ENCODE measurements around the gene RPP14.

RPP14 gene

DNA sequence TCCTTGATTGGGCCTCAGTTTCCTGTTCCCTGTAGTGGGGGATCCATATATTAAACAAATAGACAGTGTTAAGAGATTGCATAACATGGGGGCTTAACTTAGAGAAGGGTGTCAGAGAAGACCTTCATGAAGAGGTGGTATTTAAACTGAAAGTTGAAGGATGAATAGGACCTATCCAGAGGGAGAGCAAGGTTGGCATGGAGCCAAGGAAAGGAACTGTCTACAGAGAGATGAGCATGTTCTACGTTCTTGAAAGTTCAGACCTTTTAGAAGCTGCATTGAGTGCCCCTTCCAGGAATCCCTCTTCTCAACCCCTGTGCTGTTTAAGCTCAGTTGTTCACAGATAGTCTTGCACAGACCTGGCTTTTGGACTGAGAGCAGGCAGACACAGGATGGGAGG lies 2.7 kb downstream of the RPP14 start:
- Histone ChIP-seq H3K27ac (no peak overlapping the region), H3K36me3 (replicated peaks) (peaks cover 29% of the 10 kb centered on the region), H3K4me3 (ENCODE audit: low read depth, low read length) (no peak overlapping the region), H3K27me3 (replicated peaks) (no peaks in the 10 kb centered on the region)
- no peak for DNase-seq
- TF ChIP-seq, protein P1, sequence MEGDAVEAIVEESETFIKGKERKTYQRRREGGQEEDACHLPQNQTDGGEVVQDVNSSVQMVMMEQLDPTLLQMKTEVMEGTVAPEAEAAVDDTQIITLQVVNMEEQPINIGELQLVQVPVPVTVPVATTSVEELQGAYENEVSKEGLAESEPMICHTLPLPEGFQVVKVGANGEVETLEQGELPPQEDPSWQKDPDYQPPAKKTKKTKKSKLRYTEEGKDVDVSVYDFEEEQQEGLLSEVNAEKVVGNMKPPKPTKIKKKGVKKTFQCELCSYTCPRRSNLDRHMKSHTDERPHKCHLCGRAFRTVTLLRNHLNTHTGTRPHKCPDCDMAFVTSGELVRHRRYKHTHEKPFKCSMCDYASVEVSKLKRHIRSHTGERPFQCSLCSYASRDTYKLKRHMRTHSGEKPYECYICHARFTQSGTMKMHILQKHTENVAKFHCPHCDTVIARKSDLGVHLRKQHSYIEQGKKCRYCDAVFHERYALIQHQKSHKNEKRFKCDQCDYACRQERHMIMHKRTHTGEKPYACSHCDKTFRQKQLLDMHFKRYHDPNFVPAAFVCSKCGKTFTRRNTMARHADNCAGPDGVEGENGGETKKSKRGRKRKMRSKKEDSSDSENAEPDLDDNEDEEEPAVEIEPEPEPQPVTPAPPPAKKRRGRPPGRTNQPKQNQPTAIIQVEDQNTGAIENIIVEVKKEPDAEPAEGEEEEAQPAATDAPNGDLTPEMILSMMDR (IDR thresholded peaks at IDR 0.05; ENCODE audit: low read depth, low read length, missing control alignments): no peak
- in situ Hi-C loops (cut with HindIII; ENCODE audit: low pct_ligation_motif_present, low sequenced_read_pairs): no loop called here

DNA sequence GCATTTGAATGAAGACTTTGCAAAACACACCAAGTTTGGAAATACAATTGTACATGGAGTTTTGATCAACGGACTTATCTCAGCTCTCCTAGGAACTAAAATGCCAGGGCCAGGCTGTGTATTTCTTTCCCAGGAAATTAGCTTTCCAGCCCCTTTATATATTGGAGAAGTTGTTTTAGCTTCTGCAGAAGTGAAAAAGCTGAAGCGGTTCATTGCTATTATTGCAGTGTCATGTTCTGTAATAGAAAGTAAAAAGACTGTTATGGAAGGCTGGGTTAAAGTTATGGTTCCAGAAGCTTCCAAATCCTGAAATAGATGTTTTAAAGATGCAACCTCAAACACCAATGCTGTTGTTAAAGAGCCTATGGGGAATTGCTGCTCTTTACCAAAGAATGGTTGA lies 11.8 kb downstream of the RPP14 start:
- Histone ChIP-seq H3K27me3 (replicated peaks) (no peaks in the 10 kb centered on the region), H3K36me3 (replicated peaks) (peaks cover 45% of the 10 kb centered on the region), H3K4me3 (ENCODE audit: low read depth, low read length) (no peak overlapping the region), H3K27ac (no peak overlapping the region)
- in situ Hi-C loops (cut with HindIII; ENCODE audit: low pct_ligation_motif_present, low sequenced_read_pairs): no loop called here
- DNase-seq: no peak
- TF ChIP-seq, protein P1 (IDR thresholded peaks at IDR 0.05; ENCODE audit: low read depth, low read length, missing control alignments): no peak

DNA sequence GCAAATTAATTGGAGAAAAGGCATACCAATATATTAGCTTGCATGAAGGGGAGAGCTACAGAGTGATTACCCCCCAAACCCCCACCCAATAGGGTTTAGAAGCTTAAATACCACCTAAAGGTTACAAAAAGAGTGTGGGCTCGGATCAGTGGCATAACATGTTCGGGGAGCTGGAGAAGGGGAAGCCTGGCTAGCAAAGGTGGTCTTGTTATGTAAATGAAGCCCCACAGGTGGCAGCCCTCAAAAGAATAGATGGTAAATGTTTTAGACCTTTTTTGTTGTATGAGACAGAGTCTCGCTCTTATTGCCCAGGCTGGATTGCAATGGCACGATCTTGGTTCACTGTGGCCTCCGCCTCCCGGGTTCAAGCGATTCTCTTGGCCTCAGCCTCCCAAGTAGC lies 15.7 kb downstream of the RPP14 start:
- Histone ChIP-seq H3K27me3 (replicated peaks) (no peaks in the 10 kb centered on the region), H3K36me3 (replicated peaks) (peaks cover 18% of the 10 kb centered on the region), H3K4me3 (ENCODE audit: low read depth, low read length) (no peak overlapping the region), H3K27ac (no peak overlapping the region)
- no peak for DNase-seq
- in situ Hi-C loops (cut with HindIII; ENCODE audit: low pct_ligation_motif_present, low sequenced_read_pairs): no loop called here
- TF ChIP-seq, protein P1 (IDR thresholded peaks at IDR 0.05; ENCODE audit: low read depth, low read length, missing control alignments): no peak

DNA sequence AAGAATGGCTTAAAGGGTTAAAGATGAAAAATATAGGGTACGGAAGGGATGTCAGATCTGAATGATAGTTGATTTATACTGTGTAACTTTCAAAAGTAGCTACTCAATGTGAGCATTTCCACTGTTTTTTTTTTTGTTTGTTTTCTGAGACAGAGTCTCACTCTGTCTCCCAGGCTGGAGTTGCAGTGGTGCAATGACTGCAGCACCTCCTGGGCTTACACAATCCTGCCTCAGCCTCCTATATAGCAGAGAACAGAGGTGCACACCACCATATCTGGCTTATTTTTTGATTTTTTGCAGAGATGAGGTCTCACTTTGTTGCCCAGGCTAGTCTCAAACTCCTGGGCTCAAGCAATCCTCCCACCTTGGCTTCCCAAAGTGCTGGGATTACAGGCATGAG lies 16.7 kb downstream of the RPP14 start:
- Histone ChIP-seq H3K4me3 (ENCODE audit: low read depth, low read length) (no peak overlapping the region), H3K36me3 (replicated peaks) (peaks cover 8% of the 10 kb centered on the region), H3K27me3 (replicated peaks) (no peaks in the 10 kb centered on the region), H3K27ac (no peak overlapping the region)
- in situ Hi-C loops (cut with HindIII; ENCODE audit: low pct_ligation_motif_present, low sequenced_read_pairs): no loop called here
- TF ChIP-seq, protein P1 (IDR thresholded peaks at IDR 0.05; ENCODE audit: low read depth, low read length, missing control alignments): no peak
- DNase-seq: no peak

DNA sequence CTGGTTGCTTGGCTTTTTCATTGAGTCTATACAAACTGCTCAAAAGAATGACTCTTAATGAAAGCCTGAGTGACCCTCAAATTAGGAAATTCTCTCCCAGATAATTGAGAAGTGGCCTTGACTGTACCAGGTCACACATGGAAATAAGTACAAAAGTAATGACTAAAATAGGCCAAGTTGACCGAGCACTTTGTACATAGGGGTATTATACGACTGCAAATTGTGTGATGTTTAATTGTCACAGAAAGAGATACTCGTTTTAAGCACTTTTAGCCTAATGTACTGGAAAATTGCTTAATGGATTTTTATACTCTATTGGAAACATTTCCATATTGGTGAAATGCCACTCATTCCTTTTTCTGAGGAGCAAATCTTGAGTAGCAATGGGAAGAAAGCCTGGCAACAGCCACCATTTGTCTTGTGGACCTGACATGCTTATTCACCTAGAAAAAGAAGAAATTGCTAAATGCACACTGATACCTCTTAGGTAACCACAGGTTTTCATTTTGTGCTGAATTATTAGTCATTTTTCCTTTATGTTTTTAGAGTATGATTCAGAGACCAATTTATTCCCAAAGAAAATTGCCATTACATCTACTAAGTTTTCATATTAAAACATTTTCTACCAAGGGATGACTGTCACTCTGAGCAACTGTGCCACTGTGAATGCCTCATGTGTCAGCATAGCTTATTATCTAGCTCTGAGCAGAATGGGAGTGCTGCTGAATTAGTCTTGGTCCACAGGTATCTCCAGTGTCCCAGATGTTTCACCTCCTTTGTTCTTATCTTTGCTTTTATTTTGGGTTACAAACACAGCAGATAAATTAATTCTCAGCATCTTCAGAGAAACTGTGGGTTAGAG lies 17.7 kb downstream of the RPP14 start:
- Histone ChIP-seq H3K27ac (no peak overlapping the region), H3K36me3 (replicated peaks) (peaks cover 5% of the 10 kb centered on the region), H3K27me3 (replicated peaks) (no peaks in the 10 kb centered on the region), H3K4me3 (ENCODE audit: low read depth, low read length) (no peak overlapping the region)
- DNase-seq: no peak
- TF ChIP-seq, protein P1 (IDR thresholded peaks at IDR 0.05; ENCODE audit: low read depth, low read length, missing control alignments): no peak
- in situ Hi-C loops (cut with HindIII; ENCODE audit: low pct_ligation_motif_present, low sequenced_read_pairs): no loop called here
